GM12875 (cell line): Measurements from ENCODE around the gene MTCH1.

Experiments
- H3K4me3 ChIP-seq: one replicate; pipeline ENCODE4 v1.5.1; 2011; ENCODE audit warnings: low read depth, low read length, control low read depth
- TF ChIP-seq, protein P1 (sequence below): IDR thresholded peaks from 2 replicates; pipeline ENCODE4 v1.5.1; 2011; ENCODE audit warnings: low read depth, mild to moderate bottlenecking, control low read depth, inconsistent platforms, low read length, moderate library complexity, borderline replicate concordance; ENCODE audit not compliant: insufficient read depth

Gene MTCH1

DNA sequence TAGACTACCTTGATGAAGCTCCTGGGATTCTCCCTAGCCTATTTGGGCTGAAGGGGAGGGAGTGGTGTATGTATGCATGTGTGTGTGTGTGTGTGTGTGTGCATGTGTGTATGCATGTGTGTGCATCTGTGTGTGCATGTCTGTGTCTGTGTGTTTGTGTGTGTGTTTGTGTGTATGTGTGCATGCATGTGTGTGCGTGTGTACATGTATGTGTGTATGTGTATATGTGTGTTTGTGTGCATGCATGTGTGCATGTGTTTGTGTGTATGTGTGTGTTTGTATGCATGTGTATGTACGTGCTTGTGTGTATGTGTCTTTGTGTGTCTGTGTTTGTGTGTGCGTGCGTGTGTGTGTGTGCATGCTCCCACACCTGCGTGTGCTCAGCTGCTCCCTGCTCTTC lies 34.8 kb upstream of the MTCH1 start:
- TF ChIP-seq, protein P1, sequence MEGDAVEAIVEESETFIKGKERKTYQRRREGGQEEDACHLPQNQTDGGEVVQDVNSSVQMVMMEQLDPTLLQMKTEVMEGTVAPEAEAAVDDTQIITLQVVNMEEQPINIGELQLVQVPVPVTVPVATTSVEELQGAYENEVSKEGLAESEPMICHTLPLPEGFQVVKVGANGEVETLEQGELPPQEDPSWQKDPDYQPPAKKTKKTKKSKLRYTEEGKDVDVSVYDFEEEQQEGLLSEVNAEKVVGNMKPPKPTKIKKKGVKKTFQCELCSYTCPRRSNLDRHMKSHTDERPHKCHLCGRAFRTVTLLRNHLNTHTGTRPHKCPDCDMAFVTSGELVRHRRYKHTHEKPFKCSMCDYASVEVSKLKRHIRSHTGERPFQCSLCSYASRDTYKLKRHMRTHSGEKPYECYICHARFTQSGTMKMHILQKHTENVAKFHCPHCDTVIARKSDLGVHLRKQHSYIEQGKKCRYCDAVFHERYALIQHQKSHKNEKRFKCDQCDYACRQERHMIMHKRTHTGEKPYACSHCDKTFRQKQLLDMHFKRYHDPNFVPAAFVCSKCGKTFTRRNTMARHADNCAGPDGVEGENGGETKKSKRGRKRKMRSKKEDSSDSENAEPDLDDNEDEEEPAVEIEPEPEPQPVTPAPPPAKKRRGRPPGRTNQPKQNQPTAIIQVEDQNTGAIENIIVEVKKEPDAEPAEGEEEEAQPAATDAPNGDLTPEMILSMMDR: no peak

DNA sequence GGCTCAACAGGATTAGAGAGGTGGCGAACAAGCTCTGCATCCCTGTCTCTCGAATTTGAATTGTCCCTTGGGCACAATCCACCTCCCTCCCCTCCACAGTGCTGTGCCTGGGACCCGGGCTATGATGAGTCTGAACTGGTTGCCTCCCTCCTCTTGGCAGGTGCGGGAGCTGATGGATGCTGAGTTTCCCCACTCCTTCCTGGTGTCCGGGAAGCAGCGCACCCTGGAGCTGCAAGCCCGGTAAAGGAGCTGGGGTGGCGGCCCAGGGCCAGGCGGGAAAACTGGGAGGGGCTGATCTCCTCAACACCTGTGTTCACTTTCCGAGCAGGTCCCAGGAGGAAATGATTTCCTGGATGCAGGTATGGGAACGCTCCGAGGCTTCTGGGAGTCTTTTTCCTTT lies 34.4 kb upstream of the MTCH1 start:
- no peak overlapping the region for H3K4me3 ChIP-seq
- TF ChIP-seq, protein P1: no peak

More for the DNA sequence above, 34.8 kb upstream of the MTCH1 start:
- no peak overlapping the region for H3K4me3 ChIP-seq

DNA sequence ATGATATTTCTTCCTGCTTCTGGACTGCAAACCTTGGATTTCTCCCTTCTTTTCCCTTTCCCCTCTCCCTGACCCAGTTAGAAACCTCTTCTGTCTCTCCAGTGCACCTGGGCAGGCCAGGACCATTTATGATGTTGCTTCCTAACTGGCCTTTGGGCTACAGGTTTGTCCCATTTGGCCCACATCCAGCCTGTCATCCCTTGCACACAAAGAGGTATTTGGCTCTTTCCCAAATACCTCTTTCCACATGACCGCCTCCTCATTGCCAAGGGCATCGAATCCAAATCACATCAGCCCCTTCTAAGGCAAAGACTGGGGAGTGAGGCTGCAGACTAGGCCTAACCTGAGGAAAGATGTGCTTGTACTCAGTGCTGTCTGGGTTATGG lies 33.1 kb upstream of the MTCH1 start:
- TF ChIP-seq, protein P1: no peak
- H3K4me3 ChIP-seq: no peak overlapping the region

DNA sequence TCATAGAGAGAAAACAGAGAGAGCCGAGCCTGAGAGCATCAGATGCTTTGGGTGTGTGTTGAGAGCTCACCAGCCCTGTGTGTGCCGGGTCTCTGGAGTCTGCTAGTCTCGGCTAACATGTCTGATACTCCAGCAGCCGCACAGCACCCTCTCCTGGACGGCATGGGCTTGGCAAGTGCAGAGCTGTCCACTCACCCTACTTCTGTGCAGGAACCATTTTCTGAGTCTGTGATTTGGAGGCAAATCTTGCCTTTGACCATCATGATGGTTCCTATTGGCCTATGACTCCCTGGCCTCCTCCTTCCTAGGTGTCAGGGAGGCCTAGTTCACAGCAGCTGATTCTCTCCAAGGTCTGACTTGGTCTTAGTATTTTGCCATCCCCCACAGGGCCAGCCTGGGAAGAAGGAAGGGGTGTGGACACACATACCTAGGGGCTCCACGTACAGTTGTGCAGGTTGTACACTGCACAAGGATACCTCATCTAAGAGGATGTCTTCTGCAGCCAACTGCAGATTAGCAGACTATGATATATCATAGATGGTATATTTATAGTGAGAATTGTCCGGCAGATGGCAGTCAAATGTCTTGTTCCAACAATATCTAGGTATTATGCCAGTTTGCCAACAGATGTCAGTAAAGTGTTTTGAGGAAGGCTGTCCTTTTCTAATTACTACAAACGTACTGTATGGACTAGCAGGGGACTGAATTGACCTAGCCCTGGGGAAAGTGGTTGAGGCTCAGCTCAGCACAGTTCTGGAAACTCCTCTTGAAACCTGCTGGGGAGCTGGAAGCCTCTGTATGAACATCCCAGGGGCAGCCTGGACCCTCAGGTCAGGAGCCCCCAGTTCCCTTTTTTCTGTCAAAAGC lies 32.4 kb upstream of the MTCH1 start:
- no peak overlapping the region for H3K4me3 ChIP-seq
- TF ChIP-seq, protein P1: peak; percentile 96

DNA sequence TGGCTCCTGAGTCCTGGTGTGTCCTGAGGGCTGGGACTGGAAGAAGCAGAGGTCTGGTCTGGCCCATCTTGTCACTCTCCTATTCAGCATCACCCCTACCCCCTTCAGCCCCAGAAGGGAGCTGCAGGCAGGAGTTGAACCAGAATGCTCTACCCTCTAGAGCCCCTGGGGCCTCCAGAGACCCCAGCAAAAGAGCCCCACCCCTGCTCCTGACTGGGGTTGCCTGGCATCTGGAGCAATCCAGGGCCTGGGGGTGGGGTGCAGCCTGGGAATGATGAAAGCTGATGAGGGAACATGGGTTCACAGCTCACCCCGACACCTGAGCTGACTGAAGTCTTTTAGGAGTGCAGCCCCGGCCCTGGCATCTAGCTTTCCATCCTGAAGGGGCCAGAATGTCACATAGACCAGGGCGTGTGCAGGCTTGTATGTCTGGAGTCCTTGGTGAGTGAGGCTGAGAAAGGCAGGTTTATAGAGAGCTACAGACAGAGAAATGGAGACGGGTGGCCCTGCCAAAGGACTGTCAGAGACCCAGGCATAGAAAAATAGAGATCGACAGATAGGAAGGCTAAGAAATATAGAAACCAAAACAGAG lies 31.7 kb upstream of the MTCH1 start:
- H3K4me3 ChIP-seq: no peak overlapping the region
- TF ChIP-seq, protein P1: no peak

DNA sequence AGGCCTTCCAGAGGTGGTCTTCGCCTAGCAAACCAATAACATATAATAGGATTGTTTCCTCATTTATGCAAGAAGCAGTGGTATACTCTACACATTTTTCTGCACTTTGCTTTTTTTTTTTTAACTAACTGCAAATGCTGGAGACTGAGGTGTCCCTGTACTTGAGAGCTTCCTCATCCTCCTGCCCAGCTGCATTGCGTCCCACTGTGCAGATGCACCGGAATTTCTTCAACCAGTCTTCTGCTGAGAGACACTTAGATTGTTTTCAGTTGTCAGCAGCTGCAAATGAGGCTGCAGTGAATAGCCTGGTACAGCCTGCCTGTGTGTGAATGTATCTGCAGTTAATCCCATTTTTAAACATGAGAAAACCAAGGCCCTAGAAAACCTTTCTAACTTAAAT lies 31.0 kb upstream of the MTCH1 start:
- no peak overlapping the region for H3K4me3 ChIP-seq
- TF ChIP-seq, protein P1: no peak

DNA sequence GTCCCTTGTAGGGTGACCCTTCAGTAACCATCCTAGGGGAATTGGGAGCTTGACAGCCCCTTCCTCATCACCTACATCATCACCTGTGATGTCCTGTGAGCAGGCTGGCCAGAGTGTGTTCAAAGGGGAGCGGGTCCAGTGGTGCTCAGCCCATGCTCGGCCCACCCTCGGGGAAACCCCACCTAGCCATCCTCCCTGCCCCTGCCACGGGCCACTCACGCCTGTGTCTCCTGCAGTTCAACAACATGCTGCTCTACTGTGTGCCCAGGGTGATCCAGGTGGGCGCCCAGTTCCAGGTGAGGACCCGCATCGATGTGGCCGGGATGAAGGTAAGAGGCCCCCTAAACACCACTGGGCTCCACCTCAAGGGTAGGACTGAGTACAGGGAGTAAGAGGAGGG lies 29.5 kb upstream of the MTCH1 start:
- H3K4me3 ChIP-seq: no peak overlapping the region
- TF ChIP-seq, protein P1: no peak
